GM10266 (cell line): ENCODE measurements around the gene ZBTB48.
A peak's percentile ranks its signal among the peaks of the same experiment; 100 is the strongest.

Experiments
- DNase-seq: peaks from one replicate; pipeline ENCODE4 v3.0.0; 2012; ENCODE audit errors: extremely low spot score
- TF ChIP-seq, protein P1 (sequence below): IDR thresholded peaks from 2 replicates; pipeline ENCODE4 v1.5.1; 2012; ENCODE audit warnings: mild to moderate bottlenecking, low read depth; ENCODE audit not compliant: control insufficient read depth, insufficient read depth; ENCODE audit errors: missing control alignments

Gene ZBTB48

DNA sequence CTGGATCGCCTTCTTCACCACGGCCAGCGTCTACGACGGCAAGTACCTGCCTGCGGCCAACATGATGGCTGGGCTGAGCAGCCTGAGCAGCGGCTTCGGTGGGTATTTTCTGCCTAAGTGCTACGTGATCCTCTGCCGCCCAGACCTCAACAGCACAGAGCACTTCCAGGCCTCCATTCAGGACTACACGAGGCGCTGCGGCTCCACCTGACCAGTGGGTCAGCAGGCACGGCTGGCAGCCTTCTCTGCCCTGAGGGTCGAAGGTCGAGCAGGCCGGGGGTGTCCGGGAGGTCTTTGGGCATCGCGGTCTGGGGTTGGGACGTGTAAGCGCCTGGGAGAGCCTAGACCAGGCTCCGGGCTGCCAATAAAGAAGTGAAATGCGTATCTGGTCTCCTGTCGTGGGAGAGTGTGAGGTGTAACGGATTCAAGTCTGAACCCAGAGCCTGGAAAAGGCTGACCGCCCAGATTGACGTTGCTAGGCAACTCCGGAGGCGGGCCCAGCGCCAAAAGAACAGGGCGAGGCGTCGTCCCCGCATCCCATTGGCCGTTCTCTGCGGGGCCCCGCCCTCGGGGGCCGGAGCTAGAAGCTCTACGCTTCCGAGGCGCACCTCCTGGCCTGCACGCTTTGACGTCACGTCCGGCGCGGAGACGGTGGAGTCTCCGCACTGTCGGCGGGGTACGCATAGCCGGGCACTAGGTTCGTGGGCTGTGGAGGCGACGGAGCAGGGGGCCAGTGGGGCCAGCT lies at the start of gene ZBTB48:
ZBTB48 (plus strand) TSS at position 621 of the 745 bp plus-strand sequence. CDS start 616 bp downstream, outside the sequence.
- TF ChIP-seq, protein P1, sequence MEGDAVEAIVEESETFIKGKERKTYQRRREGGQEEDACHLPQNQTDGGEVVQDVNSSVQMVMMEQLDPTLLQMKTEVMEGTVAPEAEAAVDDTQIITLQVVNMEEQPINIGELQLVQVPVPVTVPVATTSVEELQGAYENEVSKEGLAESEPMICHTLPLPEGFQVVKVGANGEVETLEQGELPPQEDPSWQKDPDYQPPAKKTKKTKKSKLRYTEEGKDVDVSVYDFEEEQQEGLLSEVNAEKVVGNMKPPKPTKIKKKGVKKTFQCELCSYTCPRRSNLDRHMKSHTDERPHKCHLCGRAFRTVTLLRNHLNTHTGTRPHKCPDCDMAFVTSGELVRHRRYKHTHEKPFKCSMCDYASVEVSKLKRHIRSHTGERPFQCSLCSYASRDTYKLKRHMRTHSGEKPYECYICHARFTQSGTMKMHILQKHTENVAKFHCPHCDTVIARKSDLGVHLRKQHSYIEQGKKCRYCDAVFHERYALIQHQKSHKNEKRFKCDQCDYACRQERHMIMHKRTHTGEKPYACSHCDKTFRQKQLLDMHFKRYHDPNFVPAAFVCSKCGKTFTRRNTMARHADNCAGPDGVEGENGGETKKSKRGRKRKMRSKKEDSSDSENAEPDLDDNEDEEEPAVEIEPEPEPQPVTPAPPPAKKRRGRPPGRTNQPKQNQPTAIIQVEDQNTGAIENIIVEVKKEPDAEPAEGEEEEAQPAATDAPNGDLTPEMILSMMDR: no peak
- peak; percentile 99 for DNase-seq

DNA sequence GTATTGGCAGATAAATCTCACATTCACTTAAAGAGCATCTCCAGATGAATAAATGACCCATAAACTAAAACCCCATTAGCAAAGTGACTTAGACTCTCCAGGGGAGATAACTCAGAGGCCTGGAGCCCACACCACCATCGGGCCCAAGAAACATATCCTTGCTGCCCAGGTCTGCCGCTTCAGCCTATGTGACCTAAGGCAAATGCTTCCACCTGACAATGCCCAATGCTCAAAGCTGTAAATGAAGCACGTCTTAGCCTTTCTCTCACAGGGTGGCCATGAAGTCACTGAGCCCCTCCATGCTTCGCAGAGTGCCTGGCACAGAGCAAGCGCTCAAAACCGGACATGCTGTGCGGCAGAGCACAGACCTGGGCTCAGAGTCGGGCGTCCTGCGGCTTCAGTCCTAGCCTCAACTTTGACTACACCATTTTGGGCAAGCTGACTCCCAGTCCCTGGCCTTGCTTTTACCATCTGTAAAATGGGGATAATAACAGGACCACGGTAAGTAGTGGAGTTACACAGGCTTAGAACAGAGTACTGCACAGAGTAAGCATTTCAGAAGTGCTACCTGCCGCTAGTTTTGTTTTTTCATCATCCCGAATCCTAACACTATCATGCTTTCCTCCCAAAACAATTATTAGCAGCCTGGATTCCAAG lies 49.2 kb upstream of the ZBTB48 start:
- DNase-seq: no peak
- TF ChIP-seq, protein P1: no peak

DNA sequence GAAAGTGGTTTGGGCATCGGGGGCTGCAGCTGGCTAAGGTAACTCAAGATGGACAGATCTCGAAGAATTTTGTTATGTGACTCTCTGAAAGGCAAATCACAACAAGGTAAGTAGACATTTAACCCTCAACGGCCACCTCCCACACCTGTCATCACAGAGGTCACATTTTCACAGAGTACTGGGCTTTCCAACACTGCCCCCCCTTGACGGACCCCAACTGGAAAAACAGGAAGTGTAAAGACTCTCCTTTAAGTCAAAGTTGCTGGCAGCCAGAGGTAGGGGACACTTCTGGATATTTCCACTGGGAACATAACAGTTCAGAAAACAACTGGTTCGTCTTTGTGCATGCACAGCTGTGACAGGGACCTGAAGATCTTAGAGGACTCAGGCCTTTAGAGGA lies 47.8 kb upstream of the ZBTB48 start:
- TF ChIP-seq, protein P1: no peak
- DNase-seq: no peak

DNA sequence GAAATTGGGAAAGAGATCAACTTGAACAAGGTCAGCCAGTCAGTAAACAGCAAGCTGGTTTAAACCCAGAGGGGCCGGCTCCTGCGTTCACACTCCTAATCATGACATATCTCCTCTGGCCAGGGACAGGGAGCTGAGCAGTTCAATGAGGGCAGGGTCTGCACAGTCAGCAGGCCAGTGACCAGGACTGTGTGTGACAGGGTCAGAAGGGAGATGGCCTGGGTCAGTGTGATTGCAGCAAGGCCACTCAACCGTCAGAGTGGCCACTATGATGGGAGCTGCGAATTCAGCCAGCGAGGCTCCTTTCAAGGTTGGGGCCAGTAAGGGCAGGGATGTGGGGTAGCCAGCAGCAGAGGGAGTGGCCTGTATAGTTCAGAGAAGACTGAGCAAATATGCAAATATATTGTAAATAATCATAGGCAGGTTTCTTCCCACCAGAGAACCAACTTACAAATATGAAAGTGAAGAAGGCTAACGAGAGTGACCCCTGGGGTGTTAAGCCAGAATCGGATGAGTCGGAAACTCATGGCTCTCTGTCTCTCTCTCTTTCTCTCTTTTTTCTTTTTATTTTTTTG lies 45.5 kb upstream of the ZBTB48 start:
- TF ChIP-seq, protein P1: no peak
- no peak for DNase-seq

DNA sequence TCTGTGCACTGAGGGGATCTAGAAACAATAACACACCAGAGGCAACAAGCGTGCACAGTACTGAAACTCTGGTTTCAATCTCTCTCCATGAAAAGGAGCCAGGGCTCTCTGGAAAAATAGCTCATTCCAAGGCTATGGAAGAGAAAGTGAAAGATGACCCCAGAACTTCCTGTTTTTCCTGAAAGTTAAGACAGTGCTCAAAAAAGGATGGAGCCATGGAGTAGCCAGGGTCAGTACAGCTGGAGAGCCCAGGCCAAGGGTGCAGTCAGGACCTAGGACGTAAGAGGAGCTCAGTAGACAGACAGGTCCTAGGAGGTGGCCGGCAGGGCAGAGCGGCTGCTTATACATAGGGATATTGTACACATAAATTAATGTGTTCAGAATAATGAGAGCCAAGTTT lies 44.6 kb upstream of the ZBTB48 start:
- TF ChIP-seq, protein P1: no peak
- DNase-seq: no peak

DNA sequence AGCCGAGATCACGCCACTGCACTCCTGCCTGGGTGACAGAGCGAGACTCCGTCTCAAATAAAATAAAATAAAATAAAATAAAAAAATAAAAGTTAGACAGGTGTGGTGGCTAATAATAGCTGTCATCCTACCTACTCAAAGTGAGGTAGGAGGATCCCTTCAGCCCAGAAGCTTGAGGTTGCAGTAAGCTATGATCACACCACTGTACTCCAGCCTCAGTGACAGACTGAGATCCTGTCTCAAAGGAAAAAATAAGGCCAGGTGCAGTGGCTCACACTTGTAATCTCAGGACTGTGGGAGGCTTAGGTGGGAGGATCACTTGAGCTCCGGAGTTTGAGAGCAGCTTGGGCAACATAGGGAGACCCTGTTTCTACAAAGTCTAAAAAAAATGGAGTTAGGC lies 43.5 kb upstream of the ZBTB48 start:
- TF ChIP-seq, protein P1: no peak
- DNase-seq: no peak

DNA sequence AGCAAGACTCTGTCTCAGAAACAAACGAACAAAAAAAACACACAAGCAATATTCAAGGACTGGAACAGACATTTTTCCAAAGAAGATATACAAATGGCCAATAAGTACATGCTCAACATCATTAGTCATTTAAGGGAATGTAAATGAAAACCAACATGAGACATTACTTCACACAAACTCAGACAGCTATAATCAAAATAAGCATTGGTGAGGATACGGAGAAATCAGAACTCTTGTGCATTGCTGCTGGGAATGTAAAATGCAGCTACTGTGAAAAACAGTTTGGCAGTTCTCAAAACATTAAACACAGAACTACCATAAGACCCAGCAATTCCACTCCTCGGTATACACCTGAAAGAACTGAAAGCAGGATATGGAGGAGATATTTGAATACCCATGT lies 40.8 kb upstream of the ZBTB48 start:
- TF ChIP-seq, protein P1: no peak
- no peak for DNase-seq
